Osteoblast (primary cell): ENCODE measurements around the gene MICAL3. TPM values are rescaled to one million over a fixed set of nuclear protein-coding genes. Genes with fewer than 3 reads are reported as not detected.

Experiments
- small RNA-seq: library from RNA; depleted of rRNA; stranded (forward); fragments of <200 nt; gene quantifications from one replicate; pipeline ENCODE3, GENCODE V24; 2012
- total RNA-seq: library from RNA; depleted of rRNA; stranded (reverse); fragments of >200 nt; gene quantifications from 2 replicates; pipeline ENCODE4 v1.2.3, GENCODE V29; 2012

MICAL3 gene
- total RNA-seq, 1 donor = 35.1 TPM

Small RNA genes lying within 50 kb of the gene (small RNA-seq; reads per million reads assigned to genes)
- gene MIR3198-1 (not detected), gene MIR648 (not detected)

Other genes starting within 250 kb of the MICAL3 start
- 25.3 and 26.8 TPM in 2 replicates for gene PEX26, start 53.4 kb upstream of the MICAL3 start, total RNA-seq
- gene TUBA8, start 86.2 kb upstream of the MICAL3 start, total RNA-seq = 0.29 and 0.36 TPM in 2 replicates
- 6.2 and 8.3 TPM in 2 replicates for gene USP18, start 125.6 kb upstream of the MICAL3 start, total RNA-seq